ENCODE measurements around the gene PLCL1.

PLCL1 gene

DNA sequence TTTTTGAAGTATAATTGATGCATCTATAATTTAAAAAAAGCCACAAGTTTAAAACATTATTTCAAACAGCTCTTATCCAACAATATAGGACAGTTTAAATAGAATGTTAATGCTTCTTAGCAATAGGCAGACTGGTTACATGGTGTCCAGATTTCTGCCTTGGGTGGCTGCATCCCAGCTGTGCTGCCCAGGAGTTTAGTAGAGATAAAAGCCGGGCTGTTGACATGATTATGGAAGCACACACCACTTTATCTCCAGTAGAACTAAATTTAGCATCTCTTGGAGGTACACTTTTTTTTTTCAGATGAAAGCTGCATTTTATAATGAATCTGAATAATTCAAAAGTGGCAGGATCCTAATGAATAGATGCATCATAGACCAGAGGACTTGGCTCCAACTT is 309.7 kb downstream of the PLCL1 start:
- 88 to 93% methylated on average over 1 of the region's 1 CpG for WGBS, 2 experiments
- Histone ChIP-seq H3K4me3 (ENCODE audit: insufficient read depth, low read depth, low read length) (no peak overlapping the region), H3K4me1 (ENCODE audit: control insufficient read depth, insufficient read depth, low read length) (no peaks in the 10 kb centered on the region)

GRCh38 chr2:198115201-198115600 is 310.8 kb downstream of the PLCL1 start:
- no peaks in the 10 kb centered on the region for H3K36me3 ChIP-seq (ENCODE audit: control insufficient read depth, insufficient read depth, low read length)
- H3K27me3 ChIP-seq (ENCODE audit: control insufficient read depth, insufficient read depth, low read length, poor library complexity, severe bottlenecking): no peaks in the 10 kb centered on the region
- no peaks in the 10 kb centered on the region for H3K4me1 ChIP-seq (ENCODE audit: control insufficient read depth, insufficient read depth, low read length)
- no peak overlapping the region for H3K4me3 ChIP-seq (ENCODE audit: insufficient read depth, low read depth, low read length)
- H3K27ac ChIP-seq (ENCODE audit: insufficient read depth, low read depth, low read length, poor library complexity, severe bottlenecking): no peak overlapping the region
- no peaks in the 10 kb centered on the region for H3K9me3 ChIP-seq (ENCODE audit: control insufficient read depth, low read length)

More for the DNA sequence above, 309.7 kb downstream of the PLCL1 start:
- no peak overlapping the region for H3K27ac ChIP-seq (ENCODE audit: insufficient read depth, low read depth, low read length, poor library complexity, severe bottlenecking)
- H3K9me3 ChIP-seq (ENCODE audit: control insufficient read depth, low read length): no peaks in the 10 kb centered on the region
- no peaks in the 10 kb centered on the region for H3K27me3 ChIP-seq (ENCODE audit: control insufficient read depth, insufficient read depth, low read length, poor library complexity, severe bottlenecking)
- no peaks in the 10 kb centered on the region for H3K36me3 ChIP-seq (ENCODE audit: control insufficient read depth, insufficient read depth, low read length)

DNA sequence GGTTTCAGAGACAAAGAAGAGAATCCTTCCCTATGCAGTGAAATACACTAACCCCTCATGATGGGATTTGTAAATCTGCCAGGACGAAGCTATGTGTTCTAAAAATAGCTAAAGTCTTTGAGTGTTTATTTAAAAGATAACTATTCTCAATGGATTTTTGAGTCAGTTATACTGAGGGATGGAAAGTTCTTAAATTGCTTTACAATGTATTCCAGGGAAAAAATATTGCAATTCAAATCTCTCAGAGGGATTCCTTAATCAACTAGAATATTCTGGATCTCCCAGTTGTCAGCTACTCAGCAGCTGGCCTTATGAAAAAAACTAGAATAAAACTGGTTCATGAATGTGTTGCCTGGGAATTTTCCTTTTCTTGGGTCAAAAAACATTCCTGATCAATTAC is 312.4 kb downstream of the PLCL1 start:
- Histone ChIP-seq H3K27me3 (ENCODE audit: control insufficient read depth, insufficient read depth, low read length, poor library complexity, severe bottlenecking) (no peaks in the 10 kb centered on the region), H3K36me3 (ENCODE audit: control insufficient read depth, insufficient read depth, low read length) (no peaks in the 10 kb centered on the region), H3K4me3 (ENCODE audit: insufficient read depth, low read depth, low read length) (no peak overlapping the region), H3K9me3 (ENCODE audit: control insufficient read depth, low read length) (no peaks in the 10 kb centered on the region), H3K27ac (ENCODE audit: insufficient read depth, low read depth, low read length, poor library complexity, severe bottlenecking) (no peak overlapping the region), H3K4me1 (ENCODE audit: control insufficient read depth, insufficient read depth, low read length) (no peaks in the 10 kb centered on the region)
- WGBS, 2 experiments: 83% methylated on average over 1 of the region's 1 CpG; no CpG with 5 or more reads in 1 of the 2 experiments

- 96 to 100% methylated on average over 3 of the region's 4 CpGs for whole genome bisulfite sequencing, 2 experiments
- no peak overlapping the region for H3K27ac ChIP-seq (ENCODE audit: insufficient read depth, low read depth, low read length, poor library complexity, severe bottlenecking)
These were observed 313.1 kb downstream of the PLCL1 start for GRCh38 chr2:198117406-198118041.

GRCh38 chr2:198127627-198128026 is 323.2 kb downstream of the PLCL1 start:
- Histone ChIP-seq H3K4me3 (ENCODE audit: insufficient read depth, low read depth, low read length) (no peak overlapping the region), H3K36me3 (ENCODE audit: control insufficient read depth, insufficient read depth, low read length) (no peaks in the 10 kb centered on the region), H3K9me3 (ENCODE audit: control insufficient read depth, low read length) (no peaks in the 10 kb centered on the region), H3K27ac (ENCODE audit: insufficient read depth, low read depth, low read length, poor library complexity, severe bottlenecking) (no peak overlapping the region), H3K4me1 (ENCODE audit: control insufficient read depth, insufficient read depth, low read length) (no peaks in the 10 kb centered on the region), H3K27me3 (ENCODE audit: control insufficient read depth, insufficient read depth, low read length, poor library complexity, severe bottlenecking) (no peaks in the 10 kb centered on the region)
- no CpG with 5 or more reads among the region's 1 CpG for WGBS, 2 experiments

More at GRCh38 chr2:198117406-198118041, 313.1 kb downstream of the PLCL1 start:
- H3K27me3 ChIP-seq (ENCODE audit: control insufficient read depth, insufficient read depth, low read length, poor library complexity, severe bottlenecking): no peaks in the 10 kb centered on the region
- H3K36me3 ChIP-seq (ENCODE audit: control insufficient read depth, insufficient read depth, low read length): no peaks in the 10 kb centered on the region
- no peaks in the 10 kb centered on the region for H3K4me1 ChIP-seq (ENCODE audit: control insufficient read depth, insufficient read depth, low read length)
- H3K9me3 ChIP-seq (ENCODE audit: control insufficient read depth, low read length): no peaks in the 10 kb centered on the region
- H3K4me3 ChIP-seq (ENCODE audit: insufficient read depth, low read depth, low read length): no peak overlapping the region

DNA sequence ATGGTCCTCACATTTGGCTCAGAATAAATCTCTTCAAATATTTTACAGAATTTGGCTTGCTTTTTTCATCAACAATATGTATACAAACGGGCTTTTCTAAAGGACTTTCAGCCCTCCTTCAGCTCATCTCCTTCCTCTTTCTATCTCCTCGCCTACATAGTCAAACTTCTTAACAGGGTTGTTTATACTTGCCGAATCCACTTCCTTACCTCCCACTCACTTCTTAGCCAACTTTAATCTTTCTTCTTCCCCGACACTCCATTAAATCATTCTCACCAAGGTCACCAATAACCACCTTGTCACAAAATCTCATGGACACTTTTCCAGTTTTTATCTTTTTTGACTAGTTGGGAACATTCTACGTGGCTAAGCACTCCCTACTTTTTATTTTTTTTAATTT is 325.2 kb downstream of the PLCL1 start:
- Histone ChIP-seq H3K27me3 (ENCODE audit: control insufficient read depth, insufficient read depth, low read length, poor library complexity, severe bottlenecking) (no peaks in the 10 kb centered on the region), H3K4me1 (ENCODE audit: control insufficient read depth, insufficient read depth, low read length) (no peaks in the 10 kb centered on the region), H3K9me3 (ENCODE audit: control insufficient read depth, low read length) (no peaks in the 10 kb centered on the region), H3K4me3 (ENCODE audit: insufficient read depth, low read depth, low read length) (no peak overlapping the region), H3K36me3 (ENCODE audit: control insufficient read depth, insufficient read depth, low read length) (no peaks in the 10 kb centered on the region), H3K27ac (ENCODE audit: insufficient read depth, low read depth, low read length, poor library complexity, severe bottlenecking) (no peak overlapping the region)
- 89% methylated on average over 5 of the region's 5 CpGs for WGBS, 2 experiments

DNA sequence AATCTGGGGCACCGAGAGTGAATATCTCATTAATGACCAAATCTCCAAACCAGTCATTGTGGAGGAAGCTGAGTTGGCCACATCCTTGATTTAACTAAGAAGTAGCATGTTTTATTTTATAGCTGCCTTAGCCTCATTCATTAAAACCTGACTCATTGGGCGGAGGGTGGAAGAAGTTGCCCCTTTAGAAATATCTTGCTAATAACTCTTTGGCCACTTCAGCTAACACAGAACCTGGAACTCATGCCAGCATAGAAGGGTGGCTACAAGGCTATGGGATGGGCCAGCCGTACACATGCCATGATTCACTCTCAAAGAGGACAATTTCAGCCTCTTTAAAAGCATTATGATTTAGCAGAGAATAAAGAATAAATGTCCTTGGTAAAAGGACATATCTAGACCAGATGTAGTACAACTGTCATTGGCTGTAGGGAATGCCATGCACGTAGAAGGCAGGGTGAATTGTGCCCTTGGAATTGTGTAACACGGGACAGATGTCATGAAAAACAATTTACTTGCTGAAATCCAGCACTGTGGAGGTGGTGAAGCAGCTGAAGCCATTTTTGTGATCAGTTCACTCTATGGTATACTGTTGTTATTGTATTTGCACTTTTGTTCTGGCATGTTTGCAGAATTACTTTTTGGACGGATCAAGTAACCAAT is 330.0 kb downstream of the PLCL1 start:
- Histone ChIP-seq H3K27ac (ENCODE audit: insufficient read depth, low read depth, low read length, poor library complexity, severe bottlenecking) (no peak overlapping the region), H3K4me1 (ENCODE audit: control insufficient read depth, insufficient read depth, low read length) (no peaks in the 10 kb centered on the region)
- 92 to 96% methylated on average over 6 of the region's 6 CpGs for WGBS, 2 experiments

DNA sequence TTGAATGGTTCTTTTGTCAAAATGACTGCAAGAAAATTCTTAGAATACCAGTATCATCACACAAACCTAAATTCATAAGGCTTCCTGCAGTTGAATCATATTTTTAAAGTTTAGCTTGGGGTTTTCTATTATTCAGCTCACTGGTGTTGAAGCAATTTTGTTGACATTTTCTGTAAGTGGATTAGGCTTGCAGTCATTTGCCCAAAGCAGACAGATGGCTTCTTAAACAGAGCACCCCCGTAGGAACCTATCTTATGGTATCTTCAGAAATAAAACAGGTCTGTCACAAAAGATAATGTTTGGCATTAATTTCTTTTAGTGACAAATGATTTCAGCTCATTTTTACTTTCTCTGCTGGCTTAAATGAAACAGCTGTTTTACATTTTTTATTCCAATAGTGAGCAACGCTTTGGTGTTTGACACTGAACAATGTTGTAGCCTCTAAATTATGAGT is 331.1 kb downstream of the PLCL1 start:
- 93 to 96% methylated on average over 2 of the region's 2 CpGs for WGBS, 2 experiments
- Histone ChIP-seq H3K4me3 (ENCODE audit: insufficient read depth, low read depth, low read length) (no peak overlapping the region), H3K9me3 (ENCODE audit: control insufficient read depth, low read length) (no peaks in the 10 kb centered on the region), H3K4me1 (ENCODE audit: control insufficient read depth, insufficient read depth, low read length) (no peaks in the 10 kb centered on the region), H3K27me3 (ENCODE audit: control insufficient read depth, insufficient read depth, low read length, poor library complexity, severe bottlenecking) (no peaks in the 10 kb centered on the region), H3K36me3 (ENCODE audit: control insufficient read depth, insufficient read depth, low read length) (no peaks in the 10 kb centered on the region), H3K27ac (ENCODE audit: insufficient read depth, low read depth, low read length, poor library complexity, severe bottlenecking) (no peak overlapping the region)

More for the DNA sequence above, 330.0 kb downstream of the PLCL1 start:
- Histone ChIP-seq H3K9me3 (ENCODE audit: control insufficient read depth, low read length) (no peaks in the 10 kb centered on the region), H3K27me3 (ENCODE audit: control insufficient read depth, insufficient read depth, low read length, poor library complexity, severe bottlenecking) (no peaks in the 10 kb centered on the region), H3K4me3 (ENCODE audit: insufficient read depth, low read depth, low read length) (no peak overlapping the region), H3K36me3 (ENCODE audit: control insufficient read depth, insufficient read depth, low read length) (no peaks in the 10 kb centered on the region)

DNA sequence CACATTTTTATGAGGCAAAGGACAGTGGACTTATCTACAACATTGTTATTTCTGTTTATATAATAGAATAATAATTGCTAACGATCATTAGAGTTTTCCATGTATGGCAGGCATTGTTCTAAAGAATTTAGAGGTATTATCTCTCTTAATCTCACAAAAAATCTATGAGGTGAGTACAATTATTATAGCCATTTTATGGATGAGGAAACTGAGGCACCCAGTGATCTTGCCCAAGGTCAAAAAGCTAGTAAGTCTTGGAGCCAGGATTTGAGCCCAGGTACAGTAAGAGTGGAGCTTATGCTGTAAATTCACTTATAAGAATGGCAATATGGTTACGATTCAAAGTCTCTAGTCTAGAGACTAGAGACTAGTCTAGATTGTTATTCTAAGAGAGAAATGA is 331.7 kb downstream of the PLCL1 start:
- Histone ChIP-seq H3K4me3 (ENCODE audit: insufficient read depth, low read depth, low read length) (no peak overlapping the region), H3K4me1 (ENCODE audit: control insufficient read depth, insufficient read depth, low read length) (no peaks in the 10 kb centered on the region), H3K9me3 (ENCODE audit: control insufficient read depth, low read length) (no peaks in the 10 kb centered on the region), H3K36me3 (ENCODE audit: control insufficient read depth, insufficient read depth, low read length) (no peaks in the 10 kb centered on the region), H3K27ac (ENCODE audit: insufficient read depth, low read depth, low read length, poor library complexity, severe bottlenecking) (no peak overlapping the region), H3K27me3 (ENCODE audit: control insufficient read depth, insufficient read depth, low read length, poor library complexity, severe bottlenecking) (no peaks in the 10 kb centered on the region)
- WGBS, 2 experiments: 93 to 100% methylated on average over 1 of the region's 2 CpGs

GRCh38 chr2:198137733-198138132 is 333.3 kb downstream of the PLCL1 start:
- Histone ChIP-seq H3K9me3 (ENCODE audit: control insufficient read depth, low read length) (no peaks in the 10 kb centered on the region), H3K27me3 (ENCODE audit: control insufficient read depth, insufficient read depth, low read length, poor library complexity, severe bottlenecking) (no peaks in the 10 kb centered on the region), H3K36me3 (ENCODE audit: control insufficient read depth, insufficient read depth, low read length) (no peaks in the 10 kb centered on the region), H3K4me3 (ENCODE audit: insufficient read depth, low read depth, low read length) (no peak overlapping the region), H3K4me1 (ENCODE audit: control insufficient read depth, insufficient read depth, low read length) (no peaks in the 10 kb centered on the region), H3K27ac (ENCODE audit: insufficient read depth, low read depth, low read length, poor library complexity, severe bottlenecking) (no peak overlapping the region)
- WGBS, 2 experiments: 75 to 90% methylated on average over 1 of the region's 1 CpG

Measured in ectodermal cell (in vitro differentiated cells).